Loucy (cell line): Measurements from ENCODE around the gene TDRD9.

Experiments used
- EZH2phosphoT487 ChIP-seq: fragments of 200-600 bp; IDR thresholded peaks from 2 replicates; pipeline ENCODE4 v1.6.1; 2018; ENCODE audit warnings: antibody characterized with exemption, mild to moderate bottlenecking, moderate library complexity, borderline replicate concordance
- TF ChIP-seq, protein P1 (sequence below): fragments of 200-600 bp; sonication (generic); conservative IDR thresholded peaks from 2 replicates; pipeline ENCODE4 v1.5.1; 2014; ENCODE audit warnings: mild to moderate bottlenecking, antibody characterized with exemption, low read length

DNA sequence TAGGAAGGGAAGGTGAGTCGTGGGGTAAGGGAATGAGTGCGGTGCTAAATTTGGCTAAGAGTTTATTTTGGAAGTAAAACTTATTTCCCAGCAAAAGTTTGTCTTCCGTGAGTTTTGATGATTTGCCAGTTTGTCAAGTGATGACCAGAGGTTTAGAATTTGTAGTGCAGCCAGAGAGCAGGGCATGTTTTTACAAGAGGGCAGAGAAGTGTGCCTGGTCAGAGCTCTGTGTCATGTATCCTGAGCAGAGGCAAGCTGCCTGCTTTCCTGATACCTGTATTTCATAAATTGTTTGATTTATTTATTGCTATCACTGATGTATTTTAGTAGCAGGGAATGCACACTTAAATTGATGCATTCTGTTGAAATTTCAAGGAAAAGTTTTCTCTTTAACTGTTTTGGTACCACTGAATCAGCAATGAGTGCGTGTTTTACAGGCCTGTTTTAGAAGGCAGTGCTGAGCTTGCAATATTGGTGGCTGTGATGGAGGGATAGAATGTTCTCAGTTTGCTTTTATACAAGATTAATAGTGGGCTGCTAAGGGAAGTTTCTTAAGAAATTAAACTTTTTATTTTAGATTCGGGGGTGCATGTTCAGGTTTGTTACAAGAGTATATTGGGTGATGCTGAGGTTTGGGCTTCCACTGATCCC lies 33.8 kb downstream of the TDRD9 start:
- TF ChIP-seq, protein P1, sequence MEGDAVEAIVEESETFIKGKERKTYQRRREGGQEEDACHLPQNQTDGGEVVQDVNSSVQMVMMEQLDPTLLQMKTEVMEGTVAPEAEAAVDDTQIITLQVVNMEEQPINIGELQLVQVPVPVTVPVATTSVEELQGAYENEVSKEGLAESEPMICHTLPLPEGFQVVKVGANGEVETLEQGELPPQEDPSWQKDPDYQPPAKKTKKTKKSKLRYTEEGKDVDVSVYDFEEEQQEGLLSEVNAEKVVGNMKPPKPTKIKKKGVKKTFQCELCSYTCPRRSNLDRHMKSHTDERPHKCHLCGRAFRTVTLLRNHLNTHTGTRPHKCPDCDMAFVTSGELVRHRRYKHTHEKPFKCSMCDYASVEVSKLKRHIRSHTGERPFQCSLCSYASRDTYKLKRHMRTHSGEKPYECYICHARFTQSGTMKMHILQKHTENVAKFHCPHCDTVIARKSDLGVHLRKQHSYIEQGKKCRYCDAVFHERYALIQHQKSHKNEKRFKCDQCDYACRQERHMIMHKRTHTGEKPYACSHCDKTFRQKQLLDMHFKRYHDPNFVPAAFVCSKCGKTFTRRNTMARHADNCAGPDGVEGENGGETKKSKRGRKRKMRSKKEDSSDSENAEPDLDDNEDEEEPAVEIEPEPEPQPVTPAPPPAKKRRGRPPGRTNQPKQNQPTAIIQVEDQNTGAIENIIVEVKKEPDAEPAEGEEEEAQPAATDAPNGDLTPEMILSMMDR = no peak
- no peak for TF ChIP-seq EZH2phosphoT487
